GM12878 (cell line): Measurements from ENCODE around the gene NPR2. TPM values are rescaled to one million over a fixed set of nuclear protein-coding genes. Genes with fewer than 3 reads are reported as not detected.

Source experiments
- ATAC-seq: fragments of 200-7000 bp; cut with Tn5 transposase; 3 replicates; pipeline ENCODE4 v1.9.1; 2020; ENCODE audit warnings: mild to moderate bottlenecking, moderate library complexity
- BruUV-seq: library from RNA; stranded (reverse); fragments of 400-500 nt; replicated peaks from 2 replicates; lab custom pipeline; 2021; lab: Mats Ljungman, UMichigan
- CTCF ChIA-PET: fragments of 300-600 bp; sonication (Branson Sonifier 250); formaldehyde crosslinking; extraction: SDS; loops from one replicate; lab custom pipeline; 2021; ENCODE audit warnings: inconsistent platforms; lab: Yijun Ruan, JAX
- POLR2A ChIA-PET: fragments of 350-600 bp; formaldehyde crosslinking; extraction: SDS; loops from one replicate; lab custom pipeline; 2021; ENCODE audit warnings: inconsistent platforms; lab: Charles Lee
- RAD21 ChIA-PET: fragments of 300-600 bp; sonication (Branson Sonifier 250); formaldehyde crosslinking; loops from one replicate; lab custom pipeline; 2023; ENCODE audit warnings: antibody characterized with exemption; ENCODE audit not compliant: unreplicated experiment; lab: Charles Lee
- SMC1A ChIA-PET: fragments of 300-600 bp; sonication (Branson Sonifier 250); formaldehyde crosslinking; loops from one replicate; lab custom pipeline; 2023; ENCODE audit not compliant: unreplicated experiment, uncharacterized antibody; lab: Charles Lee
- DNase-seq: peaks from one replicate; pipeline ENCODE4 v3.0.0-alpha.2; 2011; ENCODE audit warnings: low read depth, low spot score
- FAIRE-seq: peaks from 3 replicates; lab custom pipeline; 2011; peaks lifted over from hg19 to GRCh38; lab: Jason Lieb, UNC
- H2AFZ ChIP-seq: 2 replicates; pipeline ENCODE4 v1.6.0; 2011; ENCODE audit warnings: low read depth, low read length, control low read depth; ENCODE audit not compliant: control insufficient read depth
- H3K27ac ChIP-seq: 2 replicates; pipeline ENCODE4 v1.5.1; 2011; ENCODE audit warnings: control low read depth; ENCODE audit not compliant: control insufficient read depth, insufficient read depth
- H3K27me3 ChIP-seq, 2 experiments: replicated peaks in 1 of 2; 2 replicates each; pipeline versions ENCODE4 v1.6.0 to v1.6.1; 2011; ENCODE audit warnings: low read length in 1 of 2; ENCODE audit not compliant: control insufficient read depth in 2 of 2, insufficient read depth in 2 of 2
- H3K36me3 ChIP-seq, 2 experiments: 2 replicates each; pipeline ENCODE4 v1.5.1; 2011; ENCODE audit warnings: low read length in 1 of 2; ENCODE audit not compliant: control insufficient read depth in 2 of 2, insufficient read depth in 2 of 2
- H3K4me1 ChIP-seq: 2 replicates; pipeline ENCODE4 v1.6.1; 2011; ENCODE audit warnings: mild to moderate bottlenecking, low read length, moderate library complexity, mixed read lengths; ENCODE audit not compliant: control insufficient read depth, insufficient read depth
- H3K4me2 ChIP-seq: 2 replicates; pipeline ENCODE4 v1.6.0; 2011; ENCODE audit warnings: control low read depth; ENCODE audit not compliant: control insufficient read depth, insufficient read depth
- H3K4me3 ChIP-seq: fragments of 200-600 bp; sonication (generic); 2 replicates; pipeline ENCODE4 v1.5.1; 2016
- H3K79me2 ChIP-seq: 2 replicates; pipeline ENCODE4 v1.6.0; 2011; ENCODE audit warnings: low read length; ENCODE audit not compliant: control insufficient read depth, insufficient read depth
- H3K9ac ChIP-seq: 2 replicates; pipeline ENCODE4 v1.8.0; 2011; ENCODE audit warnings: low read length, control low read depth, mixed read lengths; ENCODE audit not compliant: control insufficient read depth, insufficient read depth
- H3K9me3 ChIP-seq: replicated peaks from 3 replicates; pipeline ENCODE4 v1.5.1; 2011; ENCODE audit warnings: mild to moderate bottlenecking, low read length; ENCODE audit not compliant: control insufficient read depth, insufficient read depth
- H4K20me1 ChIP-seq: 2 replicates; pipeline ENCODE4 v1.6.0; 2011; ENCODE audit not compliant: control insufficient read depth, insufficient read depth
- ASH2L ChIP-seq: fragments of 300-600, 200-600 bp; sonication (generic); IDR thresholded peaks from 2 replicates; pipeline ENCODE4 v1.6.1; 2017; ENCODE audit warnings: low read depth, mild to moderate bottlenecking, borderline replicate concordance
- EZH2 ChIP-seq: IDR thresholded peaks from 2 replicates; pipeline ENCODE4 v1.6.1; 2012; ENCODE audit warnings: low read depth, mild to moderate bottlenecking, control low read depth, inconsistent platforms, low read length, borderline replicate concordance; ENCODE audit not compliant: control insufficient read depth
- FOXM1 ChIP-seq: IDR thresholded peaks from 2 replicates; pipeline ENCODE4 v1.6.1; 2012; ENCODE audit warnings: low read depth, mild to moderate bottlenecking, inconsistent platforms, low read length, moderate library complexity
- HDAC2 ChIP-seq: fragments of 200-600 bp; sonication (generic); IDR thresholded peaks from 2 replicates; pipeline ENCODE4 v1.6.1; 2017
- NFIC ChIP-seq: IDR thresholded peaks from 2 replicates; pipeline ENCODE4 v1.6.1; 2012; ENCODE audit warnings: low read depth, mild to moderate bottlenecking, inconsistent platforms, low read length, moderate library complexity
- RFX5 ChIP-seq: IDR thresholded peaks from 2 replicates; pipeline ENCODE4 v1.6.1; 2011; ENCODE audit warnings: low read depth, low read length, improper control_type of control experiment
- SMAD1 ChIP-seq: fragments of 450-650 bp; IDR thresholded peaks from 2 replicates; pipeline ENCODE4 v1.6.1; 2018; ENCODE audit warnings: mild to moderate bottlenecking, low read depth; ENCODE audit not compliant: partially characterized antibody
- TARDBP ChIP-seq: IDR thresholded peaks from 2 replicates; pipeline ENCODE4 v1.6.1; 2016; ENCODE audit warnings: borderline replicate concordance
- TCF12 ChIP-seq: IDR thresholded peaks from 2 replicates; pipeline ENCODE4 v1.6.1; 2011; ENCODE audit warnings: low read depth, mild to moderate bottlenecking, low read length
- USF1 ChIP-seq: IDR thresholded peaks from 2 replicates; pipeline ENCODE4 v1.6.1; 2011; ENCODE audit warnings: borderline replicate concordance, low read depth, mild to moderate bottlenecking, moderate library complexity, mixed read lengths, low read length; ENCODE audit not compliant: insufficient read depth; ENCODE audit errors: extremely low read length
- ZBTB33 ChIP-seq: fragments of 450-650 bp; IDR thresholded peaks from 2 replicates; pipeline ENCODE4 v1.6.1; 2017; ENCODE audit warnings: mild to moderate bottlenecking
- ZNF217 ChIP-seq: fragments of 450-650 bp; IDR thresholded peaks from 2 replicates; pipeline ENCODE4 v1.6.1; 2017; ENCODE audit warnings: antibody characterized with exemption, mild to moderate bottlenecking
- ZNF274 ChIP-seq: IDR thresholded peaks from one replicate; pipeline ENCODE4 v1.8.0; 2011; ENCODE audit not compliant: insufficient read length, insufficient read depth
- ZNF384 ChIP-seq: IDR thresholded peaks from 2 replicates; pipeline ENCODE4 v1.6.1; 2012; ENCODE audit warnings: low read depth, mild to moderate bottlenecking, low read length, improper control_type of control experiment, borderline replicate concordance
- ZNF687 ChIP-seq: fragments of 450-650 bp; IDR thresholded peaks from 2 replicates; pipeline ENCODE4 v1.6.1; 2017; ENCODE audit warnings: mild to moderate bottlenecking, moderate library complexity
- WGBS: methylation state at CpG from one replicate; pipeline ENCODE4 v1.1.6; 2016; ENCODE audit warnings: low lambda C conversion rate; ENCODE audit not compliant: insufficient replicate concordance, insufficient coverage; ENCODE audit errors: missing lambda C conversion rate; 5-methylcytosine and 5-hydroxymethylcytosine counted together
- in situ Hi-C: fragments of 300-500 bp; cut with MboI; formaldehyde crosslinking; loops from 9 replicates; pipeline ENCODE4 v1.14.3; 2018; ENCODE audit warnings: mixed read lengths
- intact Hi-C: fragments of 100-400 bp; cut with micrococcal nuclease; formaldehyde crosslinking; loops from one replicate; pipeline ENCODE4 v1.14.2; 2022; ENCODE audit not compliant: unreplicated experiment
- polyA plus RNA-seq, 11 experiments: library from polyadenylated mRNA; depleted of rRNA in 4 of 11; unstranded in 6 of 11; stranded (reverse) in 5 of 11; fragments of >200 nt; fragmentation: Nextera tagmentation in 4 of 11; fragmentation: Illumina TruSeq in 1 of 11; extraction: Ambion mirVana in 4 of 11; extraction: Trizol in 1 of 11; gene quantifications; 1 replicate in 1 of 11; 2 replicates in 10 of 11; pipeline versions ENCODE4 v1.2.1 to v1.2.3, GENCODE V29; 2011 to 2016; ENCODE audit warnings: inconsistent platforms in 2 of 11, missing spikeins in 2 of 11, low read depth in 1 of 11
- total RNA-seq, 4 experiments: library from RNA; depleted of rRNA in 3 of 4; stranded (reverse); fragments of >200 nt in 3 of 4; fragmentation: Illumina TruSeq in 1 of 4; extraction: Trizol in 1 of 4; gene quantifications; 2 replicates each; pipeline versions ENCODE4 v1.2.1 to v1.2.3, GENCODE V29; 2013 to 2021

The NPR2 gene
- total and polyA plus RNA-seq, 10 of the 15 experiments (the other 5 are each of a cell fraction or from before 2014, with no cell fraction given): 2.0 to 20.9 (median 6.8) TPM

- TF ChIP-seq HDAC2 (no peak), EZH2 (no peak), ZNF384 (no peak), ASH2L (no peak), ZNF687 (no peak), ZNF217 (no peak)
Measured at GRCh38 chr9:35810122-35810521, 18.7 kb downstream of the NPR2 start (continued).

GRCh38 chr9:35811381-35812024 is 20.1 kb downstream of the NPR2 start:
- Histone ChIP-seq H3K36me3 (peaks cover 5 to 13% of the 10 kb centered on the region in 2 experiments), H3K4me2 (peak overlapping the region; percentile 98)
- peak; percentile 83 for TF ChIP-seq TCF12
- no peak for TF ChIP-seq USF1
- no peak for TF ChIP-seq TARDBP
- 0 out of 2 replicates have a peak, but pooled peaks have one; percentile 7 for TF ChIP-seq FOXM1
- no peak for TF ChIP-seq NFIC
- TF ChIP-seq RFX5: no peak
- TF ChIP-seq SMAD1: no peak
- no peak for TF ChIP-seq ZNF274
- no peak for TF ChIP-seq ZBTB33
- TF ChIP-seq, all 136 proteins: peak for 2
- SMC1A ChIA-PET: interaction anchor here (0.5 to 3.9 kb wide), 18 partner anchors 16 to 243 kb away, joined by 3 to 26 read pairs (median 4); partner anchors contain the start of genes CREB3, FAM221B, GBA2 and RGP1
- RAD21 ChIA-PET: interaction anchor here (0.6 to 1.9 kb wide), 13 partner anchors 14 to 344 kb away, joined by 3 to 10 read pairs (median 4); partner anchors contain the start of genes CCDC107, CREB3, FAM221B and RMRP
- peak overlapping the region; percentile 99 for H2AFZ ChIP-seq
- intact Hi-C loops: loop anchor here (10.0 kb wide), 2 partner anchors 207 to 697 kb away; partner anchors contain the start of genes ATOSB and TESK1
- DNase-seq (no peak), ATAC-seq (no peak), FAIRE-seq (no peak)
- no peaks in the 10 kb centered on the region for H3K9me3 ChIP-seq
- no TSS peak for BruUV-seq
- no peaks in the 10 kb centered on the region for H4K20me1 ChIP-seq
- H3K27ac ChIP-seq: peak overlapping the region; percentile 57
- POLR2A ChIA-PET: interaction anchor here (1.1 to 2.5 kb wide), 8 partner anchors 10 to 150 kb away, joined by 3 to 12 read pairs (median 4); partner anchors contain the start of genes CREB3, GBA2, RGP1 and TLN1
- H3K9ac ChIP-seq: peak overlapping the region; percentile 47
- WGBS: 8% methylated on average over 12 of the region's 12 CpGs
- in situ Hi-C loops: loop anchor here (10.0 kb wide), 1 partner anchor 707 kb away; the partner anchor contains the start of gene STOML2
- peak overlapping the region; percentile 43; the same call in 1 of the 2 replicates for H3K4me3 ChIP-seq
- CTCF ChIA-PET: interaction anchor here (0.7 to 4.8 kb wide), 17 partner anchors 12 to 379 kb away, joined by 3 to 51 read pairs (median 4); partner anchors contain the start of genes CLTA, CREB3, FAM221B and TLN1
- peaks cover 33% of the 10 kb centered on the region for H3K4me1 ChIP-seq
- H3K27me3 ChIP-seq: no peaks in the 10 kb centered on the region
- H3K79me2 ChIP-seq: peaks cover 3% of the 10 kb centered on the region
